Measurements from ENCODE around the gene RUNX1.

RUNX1 gene

DNA sequence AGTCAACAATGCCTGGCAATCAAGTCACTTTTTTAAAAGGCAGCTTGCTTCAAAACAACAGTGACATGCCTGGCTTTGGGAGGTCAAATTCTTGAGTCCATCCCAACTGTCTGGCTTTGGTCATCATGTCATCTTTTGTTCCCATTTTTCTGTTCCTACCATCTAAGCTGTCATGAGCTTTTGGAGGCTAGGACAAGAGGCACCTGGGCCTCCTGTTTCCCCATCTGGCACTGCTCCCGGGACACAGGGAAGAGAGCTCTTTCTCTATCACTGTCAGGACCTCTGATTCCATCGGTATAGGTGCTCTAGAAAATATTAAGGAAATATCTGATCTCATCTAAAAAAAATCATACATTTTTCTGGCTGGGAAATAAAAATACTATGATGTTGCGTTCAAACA is 224.0 kb downstream of the RUNX1 start:
- DNase-seq (ENCODE audit: low spot score): no peak

DNA sequence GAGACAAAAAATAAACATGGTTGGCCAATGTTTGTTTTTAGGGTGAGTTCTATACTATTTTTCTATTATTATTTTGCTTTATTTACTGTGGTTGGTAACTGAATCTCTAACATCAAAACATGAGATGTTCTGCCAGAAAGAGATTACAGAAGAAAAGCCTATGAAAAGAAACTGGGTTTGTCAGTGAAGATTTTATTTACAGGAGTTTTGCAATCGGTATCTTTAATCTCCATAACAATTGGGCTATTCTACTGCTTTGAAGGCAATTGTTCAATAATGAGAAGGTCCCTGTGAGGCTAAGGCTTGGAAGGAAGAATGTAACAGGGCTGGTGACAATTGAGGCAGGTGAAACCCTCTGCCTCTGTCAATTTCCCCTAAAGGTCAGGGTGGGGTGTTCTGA is 224.8 kb downstream of the RUNX1 start:
- no peak for DNase-seq (ENCODE audit: low spot score)

- DNase-seq (ENCODE audit: low spot score): no peak
These were observed 226.2 kb downstream of the RUNX1 start for GRCh38 chr21:34822942-34823341.

- DNase-seq (ENCODE audit: low spot score): no peak
These were observed 226.9 kb downstream of the RUNX1 start for GRCh38 chr21:34822168-34822567.

DNA sequence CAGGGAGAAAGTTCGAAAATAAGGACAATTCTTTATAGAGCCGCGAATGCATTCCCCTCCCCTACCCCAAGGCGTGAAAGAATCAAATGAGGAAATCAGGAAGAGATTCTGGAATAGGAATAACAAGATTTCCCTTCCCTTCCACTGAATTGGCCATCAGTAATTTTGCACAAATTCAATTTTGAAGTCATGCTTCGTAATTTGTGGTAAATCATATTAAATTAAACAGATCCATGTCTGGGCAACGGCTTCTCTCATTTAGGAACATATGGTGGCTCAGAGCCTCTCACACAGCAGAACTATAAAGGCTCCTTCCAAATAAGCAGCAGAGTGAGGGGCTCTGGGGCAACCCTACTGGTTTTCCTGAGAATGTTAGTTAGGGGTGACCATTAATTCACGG is 227.4 kb downstream of the RUNX1 start:
- no peak for DNase-seq (ENCODE audit: low spot score)

DNA sequence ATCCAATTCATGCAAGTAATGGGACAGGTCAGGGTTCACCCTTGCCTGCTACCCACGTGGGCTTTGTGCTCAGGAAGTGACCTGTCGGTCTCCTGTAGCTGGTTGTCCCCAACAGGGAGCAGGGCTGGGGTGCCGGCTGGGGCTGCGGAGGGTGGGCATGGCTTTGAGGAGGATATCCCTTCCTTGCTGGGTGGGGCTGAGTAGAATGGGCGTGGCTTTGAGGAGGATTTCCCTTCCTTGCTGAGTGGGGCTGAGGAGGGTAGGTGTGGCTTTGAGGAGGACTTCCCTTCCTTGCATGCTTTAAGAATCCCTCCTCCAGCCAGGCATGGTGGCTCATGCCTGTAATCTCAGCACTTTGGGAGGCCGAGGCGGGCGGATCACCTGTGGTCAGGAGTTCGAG is 229.1 kb downstream of the RUNX1 start:
- DNase-seq (ENCODE audit: low spot score): no peak

DNA sequence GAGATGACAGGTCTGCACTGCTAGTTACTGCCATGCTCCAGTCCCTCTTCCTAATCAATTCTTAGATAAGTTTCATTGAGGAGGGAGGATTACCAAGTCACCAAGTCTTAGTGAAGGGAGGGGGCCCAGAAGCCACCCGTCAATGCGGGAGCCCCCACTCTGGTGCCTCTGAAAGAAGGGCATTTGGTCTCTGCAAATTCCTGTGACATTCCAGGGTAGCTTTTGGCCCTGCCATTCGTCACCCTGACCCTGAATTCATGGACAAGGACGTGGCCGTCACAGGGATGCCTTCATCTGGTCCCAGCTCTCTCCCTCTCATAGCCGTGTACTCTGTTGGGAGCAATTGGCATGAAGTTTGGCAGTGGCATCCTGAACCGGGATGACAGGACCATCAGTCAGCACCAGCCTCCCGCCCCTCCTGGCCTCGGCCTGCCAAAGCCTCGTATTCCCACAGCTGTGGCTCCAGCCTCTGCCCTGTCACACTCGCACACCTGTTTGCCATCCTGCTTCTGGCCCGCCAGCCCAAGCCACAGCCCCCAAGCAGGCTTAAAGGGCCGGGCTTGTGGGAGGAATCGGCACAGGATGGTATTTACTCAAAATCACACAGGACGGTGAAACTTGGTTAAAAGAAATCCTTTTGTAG is 229.6 kb downstream of the RUNX1 start:
- DNase-seq (ENCODE audit: low spot score): no peak

GRCh38 chr21:34818662-34819158 is 230.4 kb downstream of the RUNX1 start:
- DNase-seq (ENCODE audit: low spot score): no peak

DNA sequence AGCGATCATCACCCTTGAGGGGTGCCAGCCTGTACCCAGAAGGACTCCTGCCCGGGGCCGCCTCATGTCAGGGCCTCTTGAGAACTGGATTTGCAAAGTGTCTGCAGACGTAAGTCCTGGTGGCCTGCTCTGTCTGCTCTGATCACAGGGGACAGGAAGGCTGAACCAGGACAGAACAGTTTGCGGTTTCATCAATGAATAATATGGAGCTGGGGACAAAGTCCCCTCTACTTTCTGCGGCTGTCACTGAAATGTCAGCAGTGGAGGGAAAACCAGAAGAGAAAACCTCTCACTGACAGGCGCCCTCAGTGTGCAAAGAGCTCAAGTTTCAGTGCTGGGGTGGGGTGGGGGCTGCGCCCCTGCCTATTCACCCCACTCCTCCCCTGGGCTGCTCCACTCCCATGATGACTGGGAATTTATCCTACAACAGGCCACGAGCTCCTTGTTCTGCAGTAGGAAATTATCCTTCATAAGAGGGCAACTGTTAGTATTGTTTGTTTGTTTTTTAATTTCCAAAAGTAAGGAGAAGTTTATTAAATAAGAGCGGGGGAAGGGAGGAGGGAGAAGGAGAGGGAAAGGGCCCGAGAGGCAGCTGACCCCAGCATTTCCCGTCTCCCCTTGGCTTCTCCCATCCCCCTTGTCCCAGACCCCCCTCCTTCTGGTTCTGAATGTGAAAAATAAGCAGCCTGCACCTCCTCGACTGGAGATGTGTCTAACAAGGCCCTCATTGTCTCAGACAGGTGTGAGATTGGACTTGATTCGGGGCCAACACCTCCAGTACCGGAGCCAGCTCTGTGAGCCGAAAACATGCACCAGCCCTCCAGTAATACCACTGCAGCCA is 231.1 kb downstream of the RUNX1 start:
- no peak for DNase-seq (ENCODE audit: low spot score)

DNA sequence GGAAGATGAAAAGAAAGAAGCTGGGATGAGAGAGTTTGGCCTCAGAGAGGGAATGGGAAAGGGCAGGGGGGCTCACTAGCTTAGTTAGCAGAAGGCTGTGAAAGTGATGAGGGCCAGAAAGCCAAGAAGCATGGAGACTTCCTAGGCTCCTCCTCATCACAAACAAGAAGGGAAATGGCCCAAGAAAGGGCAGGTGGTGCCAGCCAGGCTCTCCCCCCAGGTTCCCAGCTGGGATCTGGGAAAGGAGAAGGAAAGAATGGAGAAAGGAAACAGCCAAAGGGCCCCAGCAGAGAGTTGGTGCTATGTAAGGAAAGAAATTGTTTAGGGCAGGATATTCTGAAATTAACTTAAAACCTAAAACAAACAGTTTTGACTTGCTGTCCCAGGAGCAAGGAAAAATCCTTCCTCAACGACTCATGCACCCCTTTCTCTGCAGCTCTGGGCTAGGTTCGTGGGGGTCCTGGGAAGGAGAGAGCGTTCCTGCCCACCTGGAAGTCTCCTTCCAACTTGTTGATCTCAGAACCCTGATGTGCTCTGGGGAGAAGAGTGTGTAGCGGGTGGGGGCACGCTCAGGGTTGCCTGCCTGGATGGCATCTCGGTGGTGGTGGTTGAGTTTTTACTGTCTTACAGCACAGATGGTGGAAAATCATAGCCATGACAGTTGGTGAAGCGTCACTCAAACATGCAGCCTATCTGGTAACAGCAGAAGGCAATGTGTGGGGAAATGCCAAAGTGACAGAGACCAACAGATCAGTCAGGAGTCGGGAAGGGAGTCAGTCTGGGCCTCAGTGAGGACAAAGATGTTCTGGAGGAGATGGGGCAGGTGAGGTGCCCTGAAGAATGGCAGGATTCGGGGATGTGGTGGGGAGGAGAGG is 233.0 kb downstream of the RUNX1 start:
- no peak for DNase-seq (ENCODE audit: low spot score)

- no peak for DNase-seq (ENCODE audit: low spot score)
These were observed 234.6 kb downstream of the RUNX1 start for GRCh38 chr21:34814529-34814951.

DNA sequence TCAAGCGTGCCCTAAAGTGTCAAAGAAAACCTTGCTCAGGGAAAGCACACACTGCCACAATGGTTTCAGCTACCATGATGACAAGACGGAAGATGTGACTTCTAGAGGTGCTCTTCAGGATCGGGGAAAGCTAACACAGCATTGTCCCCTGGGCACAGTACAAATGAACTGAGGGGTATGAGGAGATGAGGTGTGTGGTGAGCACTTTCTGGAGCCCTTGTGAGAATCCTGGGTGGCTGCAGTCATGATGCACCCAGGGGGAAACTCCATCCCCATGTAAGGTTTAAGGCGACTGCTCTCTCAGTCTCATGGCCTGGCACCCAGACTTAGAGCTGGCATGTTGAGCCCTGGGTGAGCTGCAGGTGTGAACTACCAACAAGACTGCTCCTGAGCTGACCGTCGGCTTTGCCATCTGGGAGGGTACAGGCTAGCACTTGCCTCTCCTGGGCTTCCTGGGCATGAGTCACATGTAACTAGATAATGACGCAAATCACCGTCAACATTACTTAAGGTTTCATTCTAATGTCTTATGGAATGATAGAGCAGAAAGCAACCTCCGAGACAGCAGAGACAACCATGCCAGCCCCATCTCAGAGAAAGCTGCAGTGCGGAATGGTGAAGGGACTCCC is 235.7 kb downstream of the RUNX1 start:
- DNase-seq (ENCODE audit: low spot score): no peak

DNA sequence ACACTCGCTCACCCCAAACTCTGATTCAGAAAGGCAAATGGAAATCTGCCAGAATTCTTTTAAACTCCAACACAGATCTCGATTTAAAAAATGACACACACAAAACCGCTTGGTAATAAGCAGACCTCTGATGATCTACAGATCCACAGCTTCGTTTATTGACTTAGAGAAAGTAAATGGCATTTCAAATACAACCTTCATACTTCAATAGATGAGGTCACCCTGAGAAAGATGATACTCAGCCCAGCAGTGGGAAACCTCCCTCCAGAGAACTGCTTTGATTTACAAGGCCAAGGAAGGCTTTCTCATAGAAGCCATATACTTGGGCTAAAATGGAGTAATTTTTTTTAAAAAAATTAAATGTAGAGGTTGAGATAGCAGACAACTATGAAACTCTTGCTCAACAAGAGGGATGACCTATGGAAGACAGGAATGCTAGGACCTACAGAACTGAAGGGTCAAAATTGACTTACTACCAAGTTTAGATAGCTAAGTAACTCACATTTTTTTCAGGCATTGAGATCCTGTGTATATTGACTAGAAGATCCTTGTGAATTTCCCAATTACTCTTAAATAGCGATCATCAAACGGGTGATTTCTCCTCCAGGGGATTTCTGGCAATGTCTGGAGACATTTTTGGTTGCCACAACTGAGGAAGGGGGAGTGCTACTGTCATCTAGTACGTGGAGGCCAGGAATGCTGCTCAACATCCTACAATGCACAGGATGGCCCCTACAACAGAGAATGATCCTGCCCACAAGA is 236.4 kb downstream of the RUNX1 start:
- no peak for DNase-seq (ENCODE audit: low spot score)

DNA sequence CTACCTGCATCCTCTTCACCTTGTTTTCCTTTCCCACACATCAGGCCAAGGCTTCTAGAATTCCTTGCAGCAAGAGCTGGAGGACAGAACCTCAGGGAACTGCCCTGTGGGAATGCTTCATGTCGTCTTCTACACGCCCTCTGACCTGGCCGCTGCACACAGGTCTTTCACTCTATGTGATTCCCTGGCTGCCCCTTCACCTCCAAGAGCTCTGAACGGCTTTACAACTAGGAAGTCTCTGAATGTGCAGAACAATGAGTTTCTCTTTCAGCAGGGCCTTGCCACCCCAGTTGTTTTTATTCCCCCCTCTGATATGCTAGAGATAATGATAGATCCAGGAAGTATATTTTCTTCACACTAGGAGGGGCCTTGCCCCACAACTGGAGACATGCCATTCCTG is 237.7 kb downstream of the RUNX1 start:
- no peak for DNase-seq (ENCODE audit: low spot score)

DNA sequence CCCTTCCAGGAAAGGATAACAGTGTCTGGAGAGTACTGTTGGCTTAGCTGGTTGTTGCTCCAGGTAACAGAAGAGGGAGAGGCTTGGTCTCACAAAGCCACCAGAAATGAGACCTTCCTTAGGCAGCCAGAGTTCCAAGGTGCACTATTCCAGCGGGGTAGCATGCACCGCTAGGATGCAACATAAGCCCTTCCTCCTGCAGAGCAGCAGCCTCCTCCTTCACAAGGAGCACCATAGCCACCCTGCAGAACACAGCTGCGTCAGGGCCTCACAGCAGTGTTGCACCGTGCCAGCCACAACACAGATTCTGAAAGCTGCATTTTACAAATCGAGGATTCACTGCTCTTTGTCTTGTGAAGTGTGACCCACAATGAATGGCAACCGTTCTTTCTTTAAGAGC is 238.3 kb downstream of the RUNX1 start:
- DNase-seq (ENCODE audit: low spot score): no peak

- DNase-seq (ENCODE audit: low spot score): no peak
These were observed 239.3 kb downstream of the RUNX1 start for GRCh38 chr21:34809822-34810221.

- no peak for DNase-seq (ENCODE audit: low spot score)
These were observed 240.4 kb downstream of the RUNX1 start for GRCh38 chr21:34808569-34809204.

DNA sequence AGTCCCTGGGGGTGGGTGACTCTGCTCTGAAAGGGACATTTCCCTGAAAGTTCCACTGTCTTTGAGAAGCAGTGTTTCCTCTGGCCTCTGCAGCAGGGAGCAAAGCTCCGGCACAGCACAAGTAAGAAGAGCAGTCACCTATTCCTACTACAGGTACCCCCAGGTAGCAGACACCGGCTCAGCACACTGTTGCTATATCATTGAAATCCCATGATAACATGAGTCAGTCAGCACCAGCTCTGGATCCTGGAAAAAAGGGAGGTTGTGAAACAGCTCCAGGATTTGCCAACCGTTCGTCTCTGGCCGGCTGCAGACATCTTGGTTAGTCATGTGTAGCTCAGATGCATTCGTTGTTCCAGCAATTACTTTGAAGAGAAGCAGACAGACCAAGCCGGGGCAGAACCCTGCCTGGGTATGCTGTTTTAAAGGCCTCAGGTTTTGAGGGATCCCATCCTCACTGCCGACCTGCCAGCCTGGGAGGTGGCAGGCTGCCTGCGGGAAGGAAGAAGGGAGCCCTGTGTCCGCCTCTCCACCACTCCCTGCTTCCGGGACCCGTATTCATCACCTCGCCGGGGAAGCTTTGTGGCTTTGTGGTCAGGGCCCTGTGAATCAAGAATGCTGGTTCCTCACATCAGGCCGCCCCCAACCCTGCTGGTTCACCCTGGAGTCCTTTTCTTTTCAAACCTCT is 241.1 kb downstream of the RUNX1 start:
- DNase-seq (ENCODE audit: low spot score): no peak

DNA sequence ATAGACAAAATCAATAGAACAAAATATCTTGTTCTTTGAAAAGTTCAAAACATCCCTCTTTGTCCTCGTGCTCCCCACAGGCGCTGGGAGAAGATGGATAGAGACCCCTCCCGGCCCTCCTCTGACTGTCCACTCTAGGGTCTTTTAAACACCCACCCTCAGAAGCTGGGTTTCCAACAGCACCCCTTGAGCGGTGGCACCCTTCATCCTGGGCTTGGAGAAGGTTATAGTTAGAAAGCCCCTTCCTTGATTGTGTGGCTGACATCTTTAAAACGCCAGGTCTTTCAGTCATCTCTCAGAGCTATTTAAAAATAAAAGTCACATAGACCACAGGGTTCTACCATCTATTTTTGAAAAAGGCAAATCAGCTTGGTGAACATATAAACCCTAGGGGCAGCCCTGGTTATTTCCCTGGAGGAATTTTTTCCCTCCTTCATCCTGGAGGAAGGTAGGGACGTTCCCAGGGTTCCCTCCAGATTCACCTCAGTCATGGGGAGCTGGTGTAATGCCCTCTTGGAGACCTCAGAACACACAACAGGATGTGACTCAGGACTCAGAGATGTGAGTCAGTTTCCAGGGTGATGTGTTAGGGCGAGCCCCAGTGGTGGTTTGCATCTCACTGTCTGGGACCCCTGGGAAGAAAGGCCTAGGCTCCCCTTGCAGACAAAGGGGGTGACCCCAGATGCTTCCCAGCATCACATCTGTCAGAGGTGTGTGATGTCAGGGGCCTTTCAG is 241.8 kb downstream of the RUNX1 start:
- DNase-seq (ENCODE audit: low spot score): no peak

Data from cerebellar cortex (tissue), 1 donor.